Upper lobe of left lung (tissue), 4 donors: ENCODE results near the gene MICAL3.

Source experiments
- EP300 ChIP-seq, 4 donors: sonication (generic); formaldehyde crosslinking; IDR thresholded peaks; one replicate each; pipeline ENCODE4 v1.5.1; 2017; ENCODE audit warnings: antibody characterized with exemption in 4 of 4, control low read depth in 2 of 4
- TF ChIP-seq, protein P1 (sequence below), 6 experiments: fragments of 450-650 bp in 4 of 6; fragments of 200-600 bp in 2 of 6; sonication (generic) in 2 of 6; IDR thresholded peaks; one replicate each; pipeline ENCODE4 v1.5.1; 2016 to 2019; ENCODE audit warnings: antibody characterized with exemption in 6 of 6

DNA sequence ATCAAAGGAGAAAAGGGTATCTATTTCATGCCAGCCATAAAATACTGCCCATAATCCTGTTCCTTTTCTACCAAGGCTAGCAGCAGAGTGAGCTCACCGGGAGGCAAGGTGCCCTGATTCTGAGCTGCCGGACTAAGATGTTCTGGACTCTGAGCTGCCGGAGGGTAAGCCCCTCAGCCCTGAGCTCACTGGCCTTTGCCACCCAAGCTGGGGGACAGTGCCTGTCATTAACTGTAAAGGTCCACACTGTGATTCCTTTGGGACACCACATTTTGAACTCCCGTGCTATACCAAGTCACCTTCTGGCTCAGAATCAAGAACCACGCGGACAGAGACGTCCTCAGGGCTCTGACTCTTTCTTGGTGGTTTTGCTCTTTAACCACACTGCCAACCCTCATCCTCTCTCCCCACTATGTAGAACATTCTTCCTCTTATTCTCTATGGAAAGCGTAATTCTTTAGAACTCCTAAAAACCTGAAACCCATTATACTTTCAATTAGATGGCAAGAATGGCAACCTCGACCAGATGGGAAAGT is 161.6 kb downstream of the MICAL3 start:
- TF ChIP-seq EP300 (IDR thresholded peaks at IDR 0.05), result no peak
- TF ChIP-seq, protein P1, sequence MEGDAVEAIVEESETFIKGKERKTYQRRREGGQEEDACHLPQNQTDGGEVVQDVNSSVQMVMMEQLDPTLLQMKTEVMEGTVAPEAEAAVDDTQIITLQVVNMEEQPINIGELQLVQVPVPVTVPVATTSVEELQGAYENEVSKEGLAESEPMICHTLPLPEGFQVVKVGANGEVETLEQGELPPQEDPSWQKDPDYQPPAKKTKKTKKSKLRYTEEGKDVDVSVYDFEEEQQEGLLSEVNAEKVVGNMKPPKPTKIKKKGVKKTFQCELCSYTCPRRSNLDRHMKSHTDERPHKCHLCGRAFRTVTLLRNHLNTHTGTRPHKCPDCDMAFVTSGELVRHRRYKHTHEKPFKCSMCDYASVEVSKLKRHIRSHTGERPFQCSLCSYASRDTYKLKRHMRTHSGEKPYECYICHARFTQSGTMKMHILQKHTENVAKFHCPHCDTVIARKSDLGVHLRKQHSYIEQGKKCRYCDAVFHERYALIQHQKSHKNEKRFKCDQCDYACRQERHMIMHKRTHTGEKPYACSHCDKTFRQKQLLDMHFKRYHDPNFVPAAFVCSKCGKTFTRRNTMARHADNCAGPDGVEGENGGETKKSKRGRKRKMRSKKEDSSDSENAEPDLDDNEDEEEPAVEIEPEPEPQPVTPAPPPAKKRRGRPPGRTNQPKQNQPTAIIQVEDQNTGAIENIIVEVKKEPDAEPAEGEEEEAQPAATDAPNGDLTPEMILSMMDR (IDR thresholded peaks at IDR 0.05), result no peak
